HepG2 (cell line): ENCODE measurements around the gene C1QTNF1. TPM values are rescaled to one million over a fixed set of nuclear protein-coding genes. Genes with fewer than 3 reads are reported as not detected.

Experiments
- CBX1 ChIP-seq: IDR thresholded peaks from one replicate; pipeline ENCODE4 v1.6.1; 2016; ENCODE audit warnings: antibody characterized with exemption, low read depth
- CEBPB ChIP-seq: IDR thresholded peaks from 2 replicates; pipeline ENCODE4 v1.6.1; 2011; ENCODE audit warnings: low read depth, low read length, improper control_type of control experiment, borderline replicate concordance
- ESRRA ChIP-seq: sonication (generic); formaldehyde crosslinking; IDR thresholded peaks from 2 replicates; pipeline ENCODE4 v1.5.1; 2020; ENCODE audit warnings: mild to moderate bottlenecking, low read depth, missing genetic modification reagents
- GABPA ChIP-seq, 2 experiments: IDR thresholded peaks; 2 replicates each; pipeline ENCODE4 v1.6.1; 2011 to 2016; ENCODE audit warnings: low read depth in 2 of 2, low read length in 1 of 2, missing biosample characterization in 1 of 2, missing genetic modification characterization in 1 of 2
- JUNB ChIP-seq: sonication (generic); formaldehyde crosslinking; IDR thresholded peaks from 2 replicates; pipeline ENCODE4 v1.8.0; 2022; ENCODE audit warnings: missing genetic modification reagents, mild to moderate bottlenecking, borderline replicate concordance
- MED1 ChIP-seq: sonication (generic); formaldehyde crosslinking; IDR thresholded peaks from 2 replicates; pipeline ENCODE4 v1.4.0; 2020; ENCODE audit warnings: missing genetic modification reagents
- POLR2AphosphoS5 ChIP-seq: IDR thresholded peaks from 2 replicates; pipeline ENCODE4 v1.6.1; 2012; ENCODE audit warnings: low read depth, low read length
- ZIK1 ChIP-seq: sonication (generic); formaldehyde crosslinking; IDR thresholded peaks from 2 replicates; pipeline ENCODE4 v1.5.0; 2020; ENCODE audit warnings: mild to moderate bottlenecking, low read depth, missing genetic modification reagents, borderline replicate concordance
- ZNF350 ChIP-seq: sonication (generic); formaldehyde crosslinking; IDR thresholded peaks from 2 replicates; pipeline ENCODE4 v1.4.0; 2020; ENCODE audit warnings: mild to moderate bottlenecking, low read depth, missing genetic modification reagents, borderline replicate concordance
- ZNF614 ChIP-seq: IDR thresholded peaks from 2 replicates; pipeline ENCODE4 v1.6.1; 2018; ENCODE audit warnings: missing biosample characterization, missing genetic modification reagents, inconsistent platforms, borderline replicate concordance
- ZNF672 ChIP-seq: sonication (generic); formaldehyde crosslinking; IDR thresholded peaks from 2 replicates; pipeline ENCODE4 v1.8.1; 2022; ENCODE audit warnings: missing genetic modification reagents
- ZNF75D ChIP-seq: sonication (generic); formaldehyde crosslinking; IDR thresholded peaks from 2 replicates; pipeline ENCODE4 v1.8.1; 2023; ENCODE audit warnings: missing genetic modification reagents, mild to moderate bottlenecking, borderline replicate concordance
- ZNF841 ChIP-seq: sonication (generic); formaldehyde crosslinking; IDR thresholded peaks from 2 replicates; pipeline ENCODE4 v1.8.1; 2023; ENCODE audit warnings: missing genetic modification reagents, borderline replicate concordance
- polyA plus RNA-seq, 8 experiments: library from polyadenylated mRNA; depleted of rRNA in 3 of 8; stranded (reverse) in 7 of 8; unstranded in 1 of 8; fragments of >200 nt; fragmentation: Illumina TruSeq in 4 of 8; extraction: Trizol in 4 of 8; gene quantifications; 2 replicates each; pipeline versions ENCODE4 v1.2.1 to v1.2.3, GENCODE V29; 2011 to 2016; ENCODE audit warnings: low read depth in 4 of 8, missing spikeins in 1 of 8, mixed read lengths in 1 of 8; ENCODE audit not compliant: insufficient read depth in 1 of 8
- total RNA-seq, 5 experiments: library from RNA; depleted of rRNA; stranded (reverse); fragments of >200 nt; fragmentation: Illumina TruSeq; extraction: Trizol; gene quantifications; 2 replicates each; pipeline ENCODE4 v1.2.3, GENCODE V29; 2016; ENCODE audit warnings: low read depth in 1 of 5
- TF ChIP-seq, protein P1 (sequence below): IDR thresholded peaks from 2 replicates; pipeline ENCODE4 v1.6.1; 2016
- TF ChIP-seq, protein P2 (sequence below): sonication (generic); formaldehyde crosslinking; IDR thresholded peaks from 2 replicates; pipeline ENCODE4 v1.4.0; 2020; ENCODE audit warnings: missing genetic modification reagents
- TF ChIP-seq, protein P3 (sequence below): IDR thresholded peaks from 2 replicates; pipeline ENCODE4 v1.6.1; 2016; ENCODE audit warnings: control low read depth
- TF ChIP-seq, protein P4 (sequence below): sonication (generic); formaldehyde crosslinking; IDR thresholded peaks from 2 replicates; pipeline ENCODE4 v1.4.0; 2020; ENCODE audit warnings: missing genetic modification reagents
- TF ChIP-seq, protein P5 (sequence below): sonication (generic); formaldehyde crosslinking; IDR thresholded peaks from 2 replicates; pipeline ENCODE4 v1.4.0; 2020; ENCODE audit warnings: missing genetic modification reagents, mild to moderate bottlenecking, borderline replicate concordance

C1QTNF1 gene
- total and polyA plus RNA-seq, 2 of the 13 experiments (the other 11 are each of a cell fraction or from before 2014, with no cell fraction given): 0.18 to 0.86 TPM

DNA sequence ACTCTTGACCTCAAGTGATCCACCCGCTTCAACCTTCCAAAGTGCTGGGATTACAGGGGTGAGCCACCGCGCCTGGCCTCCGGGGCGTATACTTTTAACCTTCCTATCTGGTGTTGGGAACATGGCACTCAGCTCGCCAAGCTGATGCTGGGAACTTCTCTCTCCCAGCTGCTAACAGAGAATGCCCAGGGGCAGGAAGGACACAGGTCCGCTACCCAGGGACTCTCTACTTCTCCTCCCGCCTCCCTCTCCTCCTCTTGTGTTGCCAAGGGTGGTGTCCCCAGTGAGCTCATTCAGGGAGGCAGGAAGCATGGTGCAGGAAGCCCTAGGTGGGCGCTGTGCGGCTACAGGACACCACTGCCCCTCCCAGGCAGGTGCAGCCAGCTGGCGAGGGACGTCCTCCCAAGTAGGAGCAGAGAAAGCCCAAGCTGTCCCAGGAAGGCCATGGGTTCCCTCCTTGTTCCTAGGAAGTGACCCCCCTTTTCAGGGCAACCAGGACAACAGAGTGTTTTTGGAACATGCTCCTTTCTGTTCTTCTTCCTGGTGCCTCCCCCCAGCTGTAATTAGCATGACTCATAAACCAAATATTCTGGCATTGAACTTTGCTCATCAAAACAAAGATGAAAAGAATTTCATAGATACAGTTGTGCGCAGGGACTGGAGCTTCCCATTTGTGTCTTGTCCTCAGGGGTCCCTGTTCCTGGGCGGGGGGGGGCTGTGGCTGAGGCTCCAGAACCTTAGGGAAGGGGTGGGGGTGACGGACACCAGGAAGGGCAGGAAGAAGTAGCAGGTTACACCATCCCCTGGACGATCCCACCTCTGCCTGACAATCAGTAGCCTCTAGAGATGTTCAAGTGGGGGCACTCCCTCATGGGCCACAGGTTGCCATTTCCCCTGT lies 2.7 kb downstream of the C1QTNF1 start (continued):
- TF ChIP-seq, protein P1, sequence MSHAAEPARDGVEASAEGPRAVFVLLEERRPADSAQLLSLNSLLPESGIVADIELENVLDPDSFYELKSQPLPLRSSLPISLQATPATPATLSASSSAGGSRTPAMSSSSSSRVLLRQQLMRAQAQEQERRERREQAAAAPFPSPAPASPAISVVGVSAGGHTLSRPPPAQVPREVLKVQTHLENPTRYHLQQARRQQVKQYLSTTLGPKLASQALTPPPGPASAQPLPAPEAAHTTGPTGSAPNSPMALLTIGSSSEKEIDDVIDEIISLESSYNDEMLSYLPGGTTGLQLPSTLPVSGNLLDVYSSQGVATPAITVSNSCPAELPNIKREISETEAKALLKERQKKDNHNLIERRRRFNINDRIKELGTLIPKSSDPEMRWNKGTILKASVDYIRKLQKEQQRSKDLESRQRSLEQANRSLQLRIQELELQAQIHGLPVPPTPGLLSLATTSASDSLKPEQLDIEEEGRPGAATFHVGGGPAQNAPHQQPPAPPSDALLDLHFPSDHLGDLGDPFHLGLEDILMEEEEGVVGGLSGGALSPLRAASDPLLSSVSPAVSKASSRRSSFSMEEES (CRISPR knock-in tag): 0 out of 2 replicates have a peak, but pooled peaks have one; percentile 46
- TF ChIP-seq JUNB (CRISPR knock-in tag): peak; percentile 98
- TF ChIP-seq ZNF350: peak; percentile 60; the same call in 1 of the 2 replicates
- peak; percentile 89 for TF ChIP-seq MED1 (CRISPR knock-in tag)
- no peak for TF ChIP-seq CEBPB
- no peak for TF ChIP-seq ZNF841
- no peak for TF ChIP-seq ZNF614 (CRISPR knock-in tag)
- TF ChIP-seq, protein P2, sequence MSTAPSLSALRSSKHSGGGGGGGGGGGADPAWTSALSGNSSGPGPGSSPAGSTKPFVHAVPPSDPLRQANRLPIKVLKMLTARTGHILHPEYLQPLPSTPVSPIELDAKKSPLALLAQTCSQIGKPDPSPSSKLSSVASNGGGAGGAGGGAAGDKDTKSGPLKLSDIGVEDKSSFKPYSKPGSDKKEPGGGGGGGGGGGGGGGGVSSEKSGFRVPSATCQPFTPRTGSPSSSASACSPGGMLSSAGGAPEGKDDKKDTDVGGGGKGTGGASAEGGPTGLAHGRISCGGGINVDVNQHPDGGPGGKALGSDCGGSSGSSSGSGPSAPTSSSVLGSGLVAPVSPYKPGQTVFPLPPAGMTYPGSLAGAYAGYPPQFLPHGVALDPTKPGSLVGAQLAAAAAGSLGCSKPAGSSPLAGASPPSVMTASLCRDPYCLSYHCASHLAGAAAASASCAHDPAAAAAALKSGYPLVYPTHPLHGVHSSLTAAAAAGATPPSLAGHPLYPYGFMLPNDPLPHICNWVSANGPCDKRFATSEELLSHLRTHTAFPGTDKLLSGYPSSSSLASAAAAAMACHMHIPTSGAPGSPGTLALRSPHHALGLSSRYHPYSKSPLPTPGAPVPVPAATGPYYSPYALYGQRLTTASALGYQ (CRISPR knock-in tag): no peak
- TF ChIP-seq ESRRA (CRISPR knock-in tag): 0 out of 2 replicates have a peak, but pooled peaks have one; percentile 18
- TF ChIP-seq, protein P3, sequence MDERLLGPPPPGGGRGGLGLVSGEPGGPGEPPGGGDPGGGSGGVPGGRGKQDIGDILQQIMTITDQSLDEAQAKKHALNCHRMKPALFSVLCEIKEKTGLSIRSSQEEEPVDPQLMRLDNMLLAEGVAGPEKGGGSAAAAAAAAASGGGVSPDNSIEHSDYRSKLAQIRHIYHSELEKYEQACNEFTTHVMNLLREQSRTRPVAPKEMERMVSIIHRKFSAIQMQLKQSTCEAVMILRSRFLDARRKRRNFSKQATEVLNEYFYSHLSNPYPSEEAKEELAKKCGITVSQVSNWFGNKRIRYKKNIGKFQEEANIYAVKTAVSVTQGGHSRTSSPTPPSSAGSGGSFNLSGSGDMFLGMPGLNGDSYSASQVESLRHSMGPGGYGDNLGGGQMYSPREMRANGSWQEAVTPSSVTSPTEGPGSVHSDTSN (CRISPR knock-in tag): no peak
- no peak for TF ChIP-seq ZNF75D (CRISPR knock-in tag)
- TF ChIP-seq, protein P4, sequence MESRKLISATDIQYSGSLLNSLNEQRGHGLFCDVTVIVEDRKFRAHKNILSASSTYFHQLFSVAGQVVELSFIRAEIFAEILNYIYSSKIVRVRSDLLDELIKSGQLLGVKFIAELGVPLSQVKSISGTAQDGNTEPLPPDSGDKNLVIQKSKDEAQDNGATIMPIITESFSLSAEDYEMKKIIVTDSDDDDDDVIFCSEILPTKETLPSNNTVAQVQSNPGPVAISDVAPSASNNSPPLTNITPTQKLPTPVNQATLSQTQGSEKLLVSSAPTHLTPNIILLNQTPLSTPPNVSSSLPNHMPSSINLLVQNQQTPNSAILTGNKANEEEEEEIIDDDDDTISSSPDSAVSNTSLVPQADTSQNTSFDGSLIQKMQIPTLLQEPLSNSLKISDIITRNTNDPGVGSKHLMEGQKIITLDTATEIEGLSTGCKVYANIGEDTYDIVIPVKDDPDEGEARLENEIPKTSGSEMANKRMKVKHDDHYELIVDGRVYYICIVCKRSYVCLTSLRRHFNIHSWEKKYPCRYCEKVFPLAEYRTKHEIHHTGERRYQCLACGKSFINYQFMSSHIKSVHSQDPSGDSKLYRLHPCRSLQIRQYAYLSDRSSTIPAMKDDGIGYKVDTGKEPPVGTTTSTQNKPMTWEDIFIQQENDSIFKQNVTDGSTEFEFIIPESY (CRISPR knock-in tag): 0 out of 2 replicates have a peak, but pooled peaks have one; percentile 6
- TF ChIP-seq, protein P5, sequence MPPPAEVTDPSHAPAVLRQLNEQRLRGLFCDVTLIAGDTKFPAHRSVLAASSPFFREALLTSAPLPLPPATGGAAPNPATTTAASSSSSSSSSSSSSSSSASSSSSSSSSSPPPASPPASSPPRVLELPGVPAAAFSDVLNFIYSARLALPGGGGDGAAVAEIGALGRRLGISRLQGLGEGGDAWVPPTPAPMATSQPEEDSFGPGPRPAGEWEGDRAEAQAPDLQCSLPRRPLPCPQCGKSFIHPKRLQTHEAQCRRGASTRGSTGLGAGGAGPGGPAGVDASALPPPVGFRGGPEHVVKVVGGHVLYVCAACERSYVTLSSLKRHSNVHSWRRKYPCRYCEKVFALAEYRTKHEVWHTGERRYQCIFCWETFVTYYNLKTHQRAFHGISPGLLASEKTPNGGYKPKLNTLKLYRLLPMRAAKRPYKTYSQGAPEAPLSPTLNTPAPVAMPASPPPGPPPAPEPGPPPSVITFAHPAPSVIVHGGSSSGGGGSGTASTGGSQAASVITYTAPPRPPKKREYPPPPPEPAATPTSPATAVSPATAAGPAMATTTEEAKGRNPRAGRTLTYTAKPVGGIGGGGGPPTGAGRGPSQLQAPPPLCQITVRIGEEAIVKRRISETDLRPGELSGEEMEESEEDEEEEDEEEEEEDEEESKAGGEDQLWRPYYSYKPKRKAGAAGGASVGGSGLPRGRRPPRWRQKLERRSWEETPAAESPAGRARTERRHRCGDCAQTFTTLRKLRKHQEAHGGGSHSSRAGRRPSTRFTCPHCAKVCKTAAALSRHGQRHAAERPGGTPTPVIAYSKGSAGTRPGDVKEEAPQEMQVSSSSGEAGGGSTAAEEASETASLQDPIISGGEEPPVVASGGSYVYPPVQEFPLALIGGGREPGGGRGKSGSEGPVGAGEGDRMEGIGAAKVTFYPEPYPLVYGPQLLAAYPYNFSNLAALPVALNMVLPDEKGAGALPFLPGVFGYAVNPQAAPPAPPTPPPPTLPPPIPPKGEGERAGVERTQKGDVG (CRISPR knock-in tag): peak; percentile 95; the same call in 1 of the 2 replicates
- TF ChIP-seq GABPA (IDR thresholded peaks at IDR 0.05; ENCODE audit: low read depth, low read length): peak; percentile 51
- peak; percentile 71 for TF ChIP-seq GABPA (CRISPR knock-in tag; IDR thresholded peaks at IDR 0.05; ENCODE audit: low read depth)
- no peak for TF ChIP-seq ZNF672 (CRISPR knock-in tag)
- TF ChIP-seq ZIK1 (CRISPR knock-in tag): 0 out of 2 replicates have a peak, but pooled peaks have one; percentile 16
- TF ChIP-seq CBX1: no peak
- peak; percentile 65 for TF ChIP-seq POLR2AphosphoS5
